Cardiac septum (tissue), 1 donor: ENCODE data around the gene ICAM4. TPM values are rescaled to one million over a fixed set of nuclear protein-coding genes. Genes with fewer than 3 reads are reported as not detected.
"Not testable (repeated sequence)": the region's sequence is repeated elsewhere in the genome, so short reads cannot be mapped to it uniquely, and the experiment has no call there.

Experiments
- DNase-seq: peaks from one replicate; pipeline ENCODE4 v3.0.0-alpha.2; 2020; ENCODE audit warnings: low spot score
- intact Hi-C: fragments of 100-400 bp; cut with DNase I; formaldehyde crosslinking; loops from one replicate; pipeline ENCODE4 v1.14.0; 2022
- long read RNA-seq: library from polyadenylated mRNA; unstranded; transcript quantifications from one replicate; pipeline ENCODE4 v2.0.0, GENCODE V29; 2021
- total RNA-seq: library from RNA; stranded (reverse); fragmentation: NEBNext Ultra II Directional; extraction: Animal tissue kit (Norgen Biotek cat#: 25700); gene quantifications from one replicate; pipeline ENCODE4 v1.2.1, GENCODE V29; 2021
- donor health status: DM: no; HTN: no; CAD: no.

The ICAM4 gene
- total RNA-seq: 0.46 TPM
- long read RNA-seq, partial matches to known transcripts: 0 of 2 reads
- long read RNA-seq, other reads (novel, unspliced or antisense): 0 of 2 reads

GRCh38 chr19:10286803-10287737 lies at the start of gene ICAM4:
ICAM4 (plus strand) TSS chr19:10286955; CDS start chr19:10287013, 58 bp downstream.
- DNase-seq: peak; percentile 84
- intact Hi-C loops: no loop called here

GRCh38 chr19:10237702-10238101 lies 49.1 kb upstream of the ICAM4 start:
- intact Hi-C loops: no loop called here

GRCh38 chr19:10238172-10238783 lies 48.5 kb upstream of the ICAM4 start:
- intact Hi-C loops: no loop called here
- no peak for DNase-seq

More at GRCh38 chr19:10237702-10238101, 49.1 kb upstream of the ICAM4 start:
- DNase-seq: no peak

- DNase-seq, intact Hi-C loops: not testable (repeated sequence)
These were observed 44.8 kb upstream of the ICAM4 start for GRCh38 chr19:10241826-10242449.

- intact Hi-C loops: no loop called here
- DNase-seq: no peak
These were observed 43.1 kb upstream of the ICAM4 start for GRCh38 chr19:10243606-10244005.

GRCh38 chr19:10245189-10245939 lies 41.4 kb upstream of the ICAM4 start:
- intact Hi-C loops: no loop called here

GRCh38 chr19:10246511-10246910 lies 40.2 kb upstream of the ICAM4 start:
- intact Hi-C loops: no loop called here
- DNase-seq: no peak

More at GRCh38 chr19:10245189-10245939, 41.4 kb upstream of the ICAM4 start:
- DNase-seq: no peak

GRCh38 chr19:10251792-10252694 lies 34.7 kb upstream of the ICAM4 start, which contains the start of gene MRPL4:
MRPL4 (plus strand) TSS chr19:10252214; CDS start chr19:10252254, 40 bp downstream.
- peak; percentile 98 for DNase-seq
- intact Hi-C loops: loop anchor here (2.0 to 5.0 kb wide), 4 partner anchors 23 to 320 kb away; partner anchors contain the start of genes DNMT1 and PPAN

GRCh38 chr19:10252707-10253106 lies 34.0 kb upstream of the ICAM4 start:
- intact Hi-C loops: loop anchor here (2.0 to 5.0 kb wide), 3 partner anchors 58 to 320 kb away; partner anchors contain the start of genes DNMT1 and PPAN
- no peak for DNase-seq

- DNase-seq: no peak
- intact Hi-C loops: loop anchor here (5.0 kb wide), 2 partner anchors 147 to 322 kb away; partner anchors contain the start of gene PPAN
These were observed 32.5 kb upstream of the ICAM4 start for GRCh38 chr19:10254244-10254643.

GRCh38 chr19:10255358-10255757 lies 31.4 kb upstream of the ICAM4 start:
- intact Hi-C loops: no loop called here
- no peak for DNase-seq

GRCh38 chr19:10256551-10256950 lies 30.2 kb upstream of the ICAM4 start:
- intact Hi-C loops: no loop called here
- DNase-seq: no peak

GRCh38 chr19:10256970-10257615 lies 29.7 kb upstream of the ICAM4 start:
- intact Hi-C loops: no loop called here
- no peak for DNase-seq

- no peak for DNase-seq
- intact Hi-C loops: loop anchor here (2.0 kb wide), 1 partner anchor 131 kb away; no protein-coding TSS in a partner anchor
These were observed 28.6 kb upstream of the ICAM4 start for GRCh38 chr19:10258080-10258710.

- DNase-seq: peak; percentile 86
- intact Hi-C loops: loop anchor here (2.0 kb wide), 1 partner anchor 129 kb away; no protein-coding TSS in a partner anchor
These were observed 27.4 kb upstream of the ICAM4 start for GRCh38 chr19:10259162-10259905.

GRCh38 chr19:10260141-10260584 lies 26.6 kb upstream of the ICAM4 start:
- DNase-seq: no peak
- intact Hi-C loops: no loop called here
